HEK293T (cell line): ENCODE measurements around the gene IQSEC1.
"Not testable (repeated sequence)": the region's sequence is repeated elsewhere in the genome, so short reads cannot be mapped to it uniquely, and the experiment has no call there.

ENCODE experiments used
- CTCF ChIA-PET: fragments of 350-600 bp; formaldehyde crosslinking; extraction: SDS; loops from one replicate; lab custom pipeline; 2021; ENCODE audit warnings: antibody characterized with exemption, inconsistent platforms; lab: Yijun Ruan, JAX
- POLR2A ChIA-PET: fragments of 350-600 bp; formaldehyde crosslinking; extraction: SDS; loops from one replicate; lab custom pipeline; 2020; ENCODE audit warnings: antibody characterized with exemption, inconsistent platforms; lab: Yijun Ruan, JAX
- DNase-seq: peaks from one replicate; pipeline ENCODE4 v3.0.0; 2012; ENCODE audit warnings: mixed read lengths; ENCODE audit errors: extremely low spot score
- ARNT ChIP-seq: fragments of 450-650 bp; IDR thresholded peaks from 2 replicates; pipeline ENCODE4 v1.6.1; 2017; ENCODE audit warnings: mild to moderate bottlenecking
- BHLHE40 ChIP-seq: fragments of 450-650 bp; IDR thresholded peaks from 2 replicates; pipeline ENCODE4 v1.6.1; 2016; ENCODE audit warnings: mild to moderate bottlenecking, moderate library complexity, borderline replicate concordance
- CTBP1 ChIP-seq: fragments of 450-650 bp; IDR thresholded peaks from 2 replicates; pipeline ENCODE4 v1.6.1; 2016; ENCODE audit warnings: borderline replicate concordance
- ELF4 ChIP-seq: fragments of 450-650 bp; IDR thresholded peaks from 2 replicates; pipeline ENCODE4 v1.6.1; 2017; ENCODE audit warnings: antibody characterized with exemption
- FOXA1 ChIP-seq: fragments of 450-650 bp; IDR thresholded peaks from 2 replicates; pipeline ENCODE4 v1.6.1; 2016; ENCODE audit warnings: mild to moderate bottlenecking
- FOXK2 ChIP-seq: fragments of 450-650 bp; IDR thresholded peaks from 2 replicates; pipeline ENCODE4 v1.6.1; 2016; ENCODE audit warnings: mild to moderate bottlenecking
- FOXM1 ChIP-seq: fragments of 450-650 bp; IDR thresholded peaks from 2 replicates; pipeline ENCODE4 v1.6.1; 2017; ENCODE audit warnings: mild to moderate bottlenecking, borderline replicate concordance
- HDGF ChIP-seq: fragments of 450-650 bp; IDR thresholded peaks from 2 replicates; pipeline ENCODE4 v1.6.1; 2017; ENCODE audit warnings: antibody characterized with exemption, borderline replicate concordance
- L3MBTL2 ChIP-seq: fragments of 450-650 bp; conservative IDR thresholded peaks from 2 replicates; pipeline ENCODE4 v1.6.1; 2016; ENCODE audit warnings: mild to moderate bottlenecking
- LEF1 ChIP-seq: fragments of 450-650 bp; IDR thresholded peaks from 2 replicates; pipeline ENCODE4 v1.6.1; 2017; ENCODE audit warnings: mild to moderate bottlenecking, borderline replicate concordance
- NFRKB ChIP-seq: fragments of 450-650 bp; IDR thresholded peaks from 2 replicates; pipeline ENCODE4 v1.6.1; 2016; ENCODE audit warnings: mild to moderate bottlenecking, moderate library complexity
- SP1 ChIP-seq: fragments of 450-650 bp; IDR thresholded peaks from 2 replicates; pipeline ENCODE4 v1.6.1; 2017
- SUZ12 ChIP-seq: fragments of 450-650 bp; IDR thresholded peaks from 2 replicates; pipeline ENCODE4 v1.6.1; 2016; ENCODE audit warnings: mild to moderate bottlenecking
- TARDBP ChIP-seq: fragments of 450-650 bp; IDR thresholded peaks from 2 replicates; pipeline ENCODE4 v1.6.1; 2016
- ZNF384 ChIP-seq: fragments of 450-650 bp; IDR thresholded peaks from 2 replicates; pipeline ENCODE4 v1.6.1; 2016
- TF ChIP-seq, protein P1 (sequence below): fragments of 450-650 bp; IDR thresholded peaks from 2 replicates; pipeline ENCODE4 v1.6.1; 2016

Gene IQSEC1

DNA sequence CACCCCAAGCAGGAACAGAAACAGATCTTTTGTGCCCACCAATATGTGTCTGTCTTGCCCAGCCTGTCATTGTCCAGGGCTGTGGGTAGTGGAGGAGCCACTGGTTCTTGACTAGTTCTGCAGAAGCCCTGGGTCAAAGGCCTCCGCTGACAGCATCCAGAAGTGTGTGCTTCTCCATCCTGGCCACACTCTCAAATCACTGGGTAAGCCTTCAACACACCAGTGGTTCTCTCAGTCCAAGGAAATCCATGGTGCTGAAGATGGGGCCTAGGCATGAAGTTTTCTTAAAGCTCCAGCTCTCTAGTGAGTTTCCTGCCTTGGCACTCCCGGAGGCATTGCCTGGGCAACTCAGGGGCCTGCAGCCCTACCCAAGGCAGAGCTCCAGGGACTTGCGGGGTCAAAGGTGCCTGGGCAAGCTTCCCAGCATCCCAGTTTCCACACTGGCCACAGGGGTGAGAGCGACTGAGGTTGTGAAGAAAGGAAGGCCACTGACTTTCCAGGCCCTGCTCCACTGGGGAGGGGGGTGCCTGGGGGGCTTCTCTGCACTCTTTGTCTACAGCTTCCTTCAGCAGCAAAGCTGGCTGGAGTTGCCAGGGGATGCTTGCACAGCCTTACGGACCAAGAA is 193.9 kb downstream of the IQSEC1 start:
- CTCF ChIA-PET = no interaction called here
- TF ChIP-seq, protein P1, sequence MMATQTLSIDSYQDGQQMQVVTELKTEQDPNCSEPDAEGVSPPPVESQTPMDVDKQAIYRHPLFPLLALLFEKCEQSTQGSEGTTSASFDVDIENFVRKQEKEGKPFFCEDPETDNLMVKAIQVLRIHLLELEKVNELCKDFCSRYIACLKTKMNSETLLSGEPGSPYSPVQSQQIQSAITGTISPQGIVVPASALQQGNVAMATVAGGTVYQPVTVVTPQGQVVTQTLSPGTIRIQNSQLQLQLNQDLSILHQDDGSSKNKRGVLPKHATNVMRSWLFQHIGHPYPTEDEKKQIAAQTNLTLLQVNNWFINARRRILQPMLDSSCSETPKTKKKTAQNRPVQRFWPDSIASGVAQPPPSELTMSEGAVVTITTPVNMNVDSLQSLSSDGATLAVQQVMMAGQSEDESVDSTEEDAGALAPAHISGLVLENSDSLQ = no peak
- TF ChIP-seq SUZ12 (no peak), ELF4 (no peak), ZNF384 (no peak), CTBP1 (no peak), FOXA1 (no peak), TARDBP (no peak), FOXK2 (no peak), FOXM1 (no peak), L3MBTL2 (no peak), NFRKB (no peak), HDGF (no peak), BHLHE40 (no peak), SP1 (no peak), ARNT (no peak), LEF1 (no peak)
- DNase-seq = no peak
- POLR2A ChIA-PET = no interaction called here

DNA sequence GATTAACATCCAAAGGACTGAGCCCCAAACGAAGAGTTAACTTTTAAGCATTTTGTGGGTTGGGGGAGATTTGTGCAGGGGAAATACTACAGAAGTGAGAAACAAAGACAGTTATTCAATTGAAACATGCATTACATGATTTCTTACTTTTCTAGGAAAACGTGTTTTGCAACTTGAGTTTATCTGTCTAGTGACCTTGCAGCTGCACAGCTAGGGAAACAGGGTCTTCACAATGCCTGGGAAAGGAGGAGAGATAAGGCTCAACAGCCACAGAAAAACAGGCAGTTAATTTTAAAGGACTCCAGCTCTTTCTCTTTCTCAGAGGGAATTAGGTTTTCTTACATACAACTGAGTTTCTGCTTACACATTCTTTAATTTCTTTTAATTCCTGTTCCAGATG is 194.5 kb downstream of the IQSEC1 start:
- CTCF ChIA-PET, POLR2A ChIA-PET: not testable (repeated sequence)

DNA sequence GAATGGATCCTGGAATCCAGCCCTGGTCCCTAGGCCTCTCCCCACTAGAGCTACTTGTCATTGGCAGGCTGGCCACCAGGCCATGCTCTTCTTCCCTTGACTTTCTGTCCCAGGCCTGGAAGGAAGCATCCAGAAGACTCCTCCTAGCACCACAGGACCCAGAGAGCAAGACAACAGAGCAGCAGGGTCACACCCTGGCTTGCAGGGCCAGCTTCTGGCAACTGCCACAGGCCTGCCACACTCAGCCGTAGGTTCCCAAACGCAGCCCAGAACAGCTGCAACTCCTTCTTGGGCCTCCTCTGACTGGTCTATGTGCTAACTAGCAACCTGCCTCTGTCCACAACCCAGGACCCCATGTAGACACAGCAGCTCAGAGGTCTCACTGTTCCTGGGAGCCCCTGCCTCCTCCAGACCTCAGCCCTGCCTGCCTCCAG is 195.1 kb downstream of the IQSEC1 start:
- TF ChIP-seq HDGF (no peak), FOXM1 (no peak), SUZ12 (no peak), ZNF384 (no peak), FOXA1 (no peak), TARDBP (no peak), ELF4 (no peak), L3MBTL2 (no peak), SP1 (no peak), CTBP1 (no peak), LEF1 (no peak), ARNT (no peak), FOXK2 (no peak), NFRKB (no peak), BHLHE40 (no peak)
- TF ChIP-seq, protein P1 = no peak
- ChIA-PET CTCF (interaction anchor here (0.8 kb wide), 1 partner anchor 9 kb away, joined by 6 read pairs; no protein-coding TSS in a partner anchor), POLR2A (no interaction called here)
- no peak for DNase-seq

More for the DNA sequence above, 194.5 kb downstream of the IQSEC1 start:
- not testable (repeated sequence) for DNase-seq

- POLR2A ChIA-PET = no interaction called here
- CTCF ChIA-PET = no interaction called here
- TF ChIP-seq L3MBTL2 = no peak
- no peak for TF ChIP-seq ELF4
- no peak for TF ChIP-seq TARDBP
- TF ChIP-seq FOXK2 = no peak
- TF ChIP-seq SUZ12 = no peak
- TF ChIP-seq SP1 = no peak
- no peak for TF ChIP-seq BHLHE40
- no peak for TF ChIP-seq HDGF
- TF ChIP-seq ARNT = no peak
- no peak for TF ChIP-seq LEF1
- DNase-seq = no peak
Observed at GRCh38 chr3:12877040-12877439, 196.2 kb downstream of the IQSEC1 start.

DNA sequence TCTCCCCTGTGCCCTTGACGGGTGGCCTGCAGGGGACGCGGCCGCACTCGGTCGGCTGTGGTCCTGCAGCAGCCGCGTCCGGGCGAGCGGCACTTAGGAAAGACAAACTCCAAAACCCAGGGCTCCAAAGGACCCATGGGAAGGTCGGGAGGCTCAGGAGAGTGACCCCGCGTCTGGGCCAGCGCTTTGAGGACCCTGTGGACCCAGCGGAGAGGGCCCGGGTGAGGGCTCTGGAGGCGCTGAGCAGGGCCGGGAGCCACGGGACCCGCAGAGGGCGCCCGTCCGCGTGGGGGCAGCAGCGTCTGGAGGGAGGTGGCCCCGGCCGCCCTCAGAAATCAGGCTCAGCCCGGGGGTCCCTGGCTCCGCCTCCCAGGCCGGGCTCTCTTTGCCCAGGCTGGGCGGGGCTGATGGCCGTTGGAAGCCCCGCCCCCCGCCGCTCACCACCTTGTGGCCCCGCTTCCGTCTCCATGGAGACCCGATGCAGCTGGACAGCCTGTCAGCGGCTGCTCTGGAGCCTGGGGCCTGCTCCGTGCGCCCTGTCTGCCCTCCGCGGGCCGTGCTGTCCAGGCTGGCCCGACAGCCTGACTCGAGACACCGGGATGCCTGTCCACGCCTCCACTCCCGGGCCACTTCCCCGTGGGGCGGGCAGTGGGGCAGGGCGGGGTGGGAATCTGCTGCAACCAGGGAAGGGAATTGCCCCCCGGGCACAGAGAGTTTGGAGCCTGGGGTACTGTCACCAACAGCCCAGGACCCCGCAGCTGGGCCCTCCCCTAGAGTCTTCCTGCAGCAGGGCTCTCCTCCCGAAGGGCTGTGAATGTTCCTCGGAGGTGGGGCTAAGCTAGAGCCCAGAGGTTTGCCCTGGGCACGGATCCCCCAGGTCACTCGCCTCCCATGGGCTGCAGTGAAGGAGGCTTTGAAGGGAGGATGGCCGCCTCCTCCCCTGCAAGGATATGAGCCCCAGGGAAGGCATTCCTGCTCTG is 197.1 kb downstream of the IQSEC1 start:
- ChIA-PET POLR2A (no interaction called here), CTCF (no interaction called here)
- no peak for DNase-seq
- no peak for TF ChIP-seq NFRKB
- TF ChIP-seq L3MBTL2 = no peak
- no peak for TF ChIP-seq ARNT
- TF ChIP-seq CTBP1 = no peak
- TF ChIP-seq TARDBP = no peak
- TF ChIP-seq, protein P1 = no peak
- TF ChIP-seq FOXM1 = no peak
- TF ChIP-seq FOXK2 = no peak
- TF ChIP-seq SUZ12 = no peak
- no peak for TF ChIP-seq HDGF
- no peak for TF ChIP-seq ZNF384
- no peak for TF ChIP-seq FOXA1
- no peak for TF ChIP-seq LEF1
- no peak for TF ChIP-seq SP1
- TF ChIP-seq BHLHE40 = no peak

- CTCF ChIA-PET = interaction anchor here (0.7 kb wide), 1 partner anchor 41 kb away, joined by 3 read pairs; no protein-coding TSS in a partner anchor
- POLR2A ChIA-PET = no interaction called here
- DNase-seq = no peak
- TF ChIP-seq ARNT (no peak), FOXM1 (no peak), ZNF384 (no peak), SUZ12 (no peak), FOXK2 (no peak), HDGF (no peak), FOXA1 (no peak), LEF1 (no peak), BHLHE40 (no peak), NFRKB (no peak), L3MBTL2 (no peak), SP1 (no peak), ELF4 (no peak)
- TF ChIP-seq, protein P1 = no peak
Observed at GRCh38 chr3:12871404-12871983, 201.7 kb downstream of the IQSEC1 start.
